Left colon (tissue), 2 donors: ENCODE results near the gene MEGF6. TPM values are rescaled to one million over a fixed set of nuclear protein-coding genes. Genes with fewer than 3 reads are reported as not detected.
"Not testable (repeated sequence)": the region's sequence is repeated elsewhere in the genome, so short reads cannot be mapped to it uniquely, and the experiment has no call there.

Source experiments
- ATAC-seq: fragments of 200-7000 bp; cut with Tn5 transposase; one replicate; pipeline ENCODE4 v1.9.1; 2020; ENCODE audit warnings: mild to moderate bottlenecking, moderate library complexity
- DNase-seq, 2 donors: peaks; one replicate each; pipeline ENCODE4 v3.0.0-alpha.2; 2020
- intact Hi-C, 2 donors: fragments of 100-400 bp; cut with DNase I in 1 of 2; cut with micrococcal nuclease in 1 of 2; formaldehyde crosslinking; loops; one replicate each; pipeline versions ENCODE4 v1.11.2 to v1.14.0; 2022; cut with DNase I, micrococcal nuclease
- total RNA-seq, 2 donors: library from RNA; stranded (reverse); fragmentation: NEBNext Ultra II Directional; extraction: Animal tissue kit (Norgen Biotek cat#: 25700); gene quantifications; one replicate each; pipeline ENCODE4 v1.2.1, GENCODE V29; 2021
- donor health status: DM: no; HTN: no; CAD: no.
- donor health status: DM: yes; HTN: yes; CAD: no.

Gene MEGF6
- total RNA-seq, 2 donors from 2014 or later, result 6.3 to 8.2 TPM

- no peak for DNase-seq
- ATAC-seq, result no peak
- intact Hi-C loops, result no loop called here
Measured at GRCh38 chr1:3632716-3633343, 21.5 kb upstream of the MEGF6 start.

- intact Hi-C loops, result no loop called here
Measured at GRCh38 chr1:3632298-3632697, 21.0 kb upstream of the MEGF6 start.

GRCh38 chr1:3631320-3632260, 20.3 kb upstream of the MEGF6 start:
- intact Hi-C loops, result no loop called here
- no peak for DNase-seq
- peak; percentile 11 for ATAC-seq

More at GRCh38 chr1:3632298-3632697, 21.0 kb upstream of the MEGF6 start:
- no peak for ATAC-seq
- DNase-seq, result no peak

- no peak for DNase-seq
- intact Hi-C loops, result no loop called here
- peak; percentile 16 for ATAC-seq
Measured at GRCh38 chr1:3630914-3631313, 19.6 kb upstream of the MEGF6 start.

- DNase-seq (no peak), ATAC-seq (no peak)
- intact Hi-C loops, result no loop called here
Measured at GRCh38 chr1:3630161-3630611, 18.9 kb upstream of the MEGF6 start.

GRCh38 chr1:3629561-3630160, 18.4 kb upstream of the MEGF6 start:
- intact Hi-C loops, result no loop called here
- ATAC-seq (no peak), DNase-seq (no peak)

- intact Hi-C loops, result no loop called here
- DNase-seq (no peak), ATAC-seq (no peak)
Measured at GRCh38 chr1:3628445-3628844, 17.1 kb upstream of the MEGF6 start.

- no peak for ATAC-seq
- intact Hi-C loops, result no loop called here
- no peak for DNase-seq
Measured at GRCh38 chr1:3627515-3628253, 16.4 kb upstream of the MEGF6 start.

- intact Hi-C loops, result no loop called here
- no peak for DNase-seq
- ATAC-seq, result no peak
Measured at GRCh38 chr1:3626025-3626424, 14.7 kb upstream of the MEGF6 start.

- ATAC-seq (peak; percentile 68), DNase-seq (peak; percentile 69 to 72)
- intact Hi-C loops, result no loop called here
Measured at GRCh38 chr1:3625151-3625907, 14.0 kb upstream of the MEGF6 start.

- DNase-seq, result peak; percentile 98 to 99
- intact Hi-C loops, result loop anchor here in 1 of 2 donors (5.0 kb wide), 1 partner anchor 132 kb away; no protein-coding TSS in a partner anchor
Measured at GRCh38 chr1:3624200-3625136, 13.2 kb upstream of the MEGF6 start, which contains the start of gene TPRG1L. TSS of gene TPRG1L (plus strand) at chr1:3625015. CDS start at chr1:3625073, 58 bp downstream.

GRCh38 chr1:3623441-3624199, 12.3 kb upstream of the MEGF6 start:
- peak; percentile 1 for ATAC-seq
- intact Hi-C loops, result loop anchor here in 1 of 2 donors (5.0 kb wide), 1 partner anchor 131 kb away; no protein-coding TSS in a partner anchor
- DNase-seq, result no peak

More at GRCh38 chr1:3624200-3625136, 13.2 kb upstream of the MEGF6 start, which contains the start of gene TPRG1L:
- ATAC-seq, result peak; percentile 88

- ATAC-seq, DNase-seq: not testable (repeated sequence)
- intact Hi-C loops, result loop anchor here in 1 of 2 donors (5.0 kb wide), 1 partner anchor 130 kb away; no protein-coding TSS in a partner anchor
Measured at GRCh38 chr1:3622102-3622501, 10.8 kb upstream of the MEGF6 start.

GRCh38 chr1:3621151-3621671, 9.9 kb upstream of the MEGF6 start:
- DNase-seq, ATAC-seq: not testable (repeated sequence)
- intact Hi-C loops, result loop anchor here in 1 of 2 donors (5.0 kb wide), 1 partner anchor 129 kb away; no protein-coding TSS in a partner anchor

- intact Hi-C loops, result loop anchor here in 1 of 2 donors (5.0 kb wide), 1 partner anchor 128 kb away; no protein-coding TSS in a partner anchor
- ATAC-seq (no peak), DNase-seq (no peak)
Measured at GRCh38 chr1:3620708-3621107, 9.4 kb upstream of the MEGF6 start.
